GM18517 (cell line): ENCODE results near the gene SLC38A3.
A peak's percentile ranks its signal among the peaks of the same experiment; 100 is the strongest.
"Not testable (repeated sequence)": the region's sequence is repeated elsewhere in the genome, so short reads cannot be mapped to it uniquely, and the experiment has no call there.

Experiments used
- ATAC-seq: cut with Tn5 transposase; IDR thresholded peaks from one replicate; pipeline ENCODE4 v1.9.1; 2021; ENCODE audit warnings: mild to moderate bottlenecking, moderate library complexity; ENCODE audit not compliant: unreplicated experiment

Gene SLC38A3

DNA sequence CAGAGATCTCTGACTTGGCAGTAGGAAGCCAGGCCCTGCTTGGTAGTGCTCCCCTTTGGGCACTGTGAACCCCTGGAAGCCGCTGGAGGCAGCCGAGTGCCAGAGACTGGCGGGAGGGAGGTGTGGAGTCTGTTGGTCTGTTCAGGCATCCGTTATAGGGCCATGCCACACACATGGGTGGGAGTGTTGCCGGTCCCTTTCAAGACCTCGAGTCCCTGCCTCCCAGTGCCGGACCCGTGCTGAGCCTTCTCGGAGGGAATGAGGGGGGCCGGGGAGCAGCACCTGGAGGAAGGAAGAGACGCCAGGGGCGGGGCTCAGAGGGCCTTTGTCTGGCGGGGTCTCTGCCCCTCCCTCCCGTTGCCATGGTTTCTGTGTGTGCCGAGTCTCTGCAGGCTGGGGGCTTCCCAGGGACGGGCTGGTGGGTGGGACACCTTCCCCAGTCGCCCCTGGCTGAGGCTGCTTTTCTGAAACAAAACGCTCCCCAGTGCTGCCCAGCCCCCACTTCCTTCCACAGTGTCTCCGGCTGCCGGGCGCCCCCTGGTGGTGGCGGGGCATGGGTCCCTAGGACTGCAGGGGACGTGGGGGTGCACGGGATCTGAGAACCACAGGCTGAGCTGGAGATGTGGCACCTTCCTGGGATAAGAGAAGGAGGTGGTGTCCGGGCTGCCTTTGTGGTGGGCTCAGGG is 40.9 kb downstream of the SLC38A3 start:
- ATAC-seq = no peak

DNA sequence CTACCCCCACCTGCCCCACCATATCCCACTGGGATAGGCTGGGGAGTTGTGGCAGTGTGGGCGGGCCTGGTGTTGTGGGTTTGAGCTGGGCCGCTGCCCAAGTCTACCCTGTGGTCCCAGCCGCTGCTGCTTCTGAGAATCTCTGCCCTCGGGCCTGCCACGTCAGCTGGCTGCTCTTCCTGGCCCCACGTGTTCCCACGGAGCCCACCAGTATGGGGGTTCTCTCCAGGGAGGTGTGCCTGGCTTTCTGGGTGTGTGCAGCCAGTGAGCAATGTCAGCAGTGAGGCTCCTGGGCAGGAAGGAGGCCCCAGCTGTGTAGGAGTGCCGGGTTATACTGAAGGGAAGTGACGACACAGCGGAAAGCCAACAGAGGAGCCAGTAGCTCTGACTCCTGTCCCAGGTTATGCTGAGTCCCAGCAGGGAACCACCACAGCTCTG is 41.5 kb downstream of the SLC38A3 start:
- no peak for ATAC-seq

DNA sequence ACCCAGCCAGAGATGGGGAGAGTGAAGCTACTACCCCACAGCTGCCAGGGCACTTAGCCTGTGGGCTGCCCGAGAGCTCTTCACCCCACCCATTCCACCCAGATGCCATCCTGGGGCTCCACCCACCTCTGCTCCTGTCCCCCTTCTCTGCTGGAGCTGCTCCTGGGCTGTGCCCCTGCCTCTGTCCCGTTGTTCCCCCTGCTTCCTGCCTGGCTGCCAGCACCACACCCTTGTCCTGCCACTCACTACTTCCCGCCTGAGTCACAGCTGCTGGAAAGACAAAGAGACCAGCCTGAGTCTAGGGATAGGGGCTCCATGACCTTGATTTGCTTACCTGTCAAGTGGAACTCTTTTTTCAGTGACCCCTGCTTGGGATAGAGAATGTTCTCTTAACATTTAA is 43.3 kb downstream of the SLC38A3 start:
- no peak for ATAC-seq

DNA sequence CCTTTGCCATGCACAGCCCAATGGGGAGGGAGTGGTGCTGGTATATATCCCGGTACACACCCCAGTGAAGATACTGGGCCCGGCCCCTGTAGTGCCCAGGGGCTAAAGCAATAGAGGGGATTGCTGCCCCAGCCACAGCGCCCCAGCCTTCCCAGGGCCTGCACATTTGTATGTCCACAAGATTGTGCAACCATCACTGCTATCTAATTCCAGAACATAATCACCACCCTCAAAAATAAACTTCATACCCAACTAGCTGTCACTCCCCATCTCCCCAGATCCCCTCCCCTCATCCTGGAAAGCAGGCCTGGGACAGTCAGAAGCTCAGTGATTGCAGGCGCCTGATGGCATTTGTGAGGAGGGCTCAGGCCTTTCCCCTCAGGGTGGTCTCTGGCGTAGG is 44.4 kb downstream of the SLC38A3 start:
- no peak for ATAC-seq

DNA sequence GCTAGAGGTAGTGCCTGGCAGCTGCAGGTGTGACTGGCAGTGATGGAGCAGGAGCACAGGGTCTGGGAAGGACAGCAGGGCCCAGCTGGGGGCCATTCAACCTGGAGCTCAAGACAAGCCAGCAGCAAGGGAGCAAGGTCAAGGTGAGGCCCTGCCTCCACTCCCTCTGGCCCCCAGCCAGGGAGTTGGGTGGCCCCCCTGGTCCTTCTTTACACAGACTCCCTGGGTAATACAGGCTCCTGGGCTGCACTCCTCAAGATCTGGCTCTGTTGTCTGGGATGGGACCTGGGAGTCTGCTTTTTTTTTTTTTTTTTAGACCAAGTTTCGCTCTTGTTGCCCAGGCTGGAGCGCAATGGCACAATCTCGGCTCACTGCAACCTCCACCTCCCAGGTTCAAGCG is 45.4 kb downstream of the SLC38A3 start:
- ATAC-seq = no peak

DNA sequence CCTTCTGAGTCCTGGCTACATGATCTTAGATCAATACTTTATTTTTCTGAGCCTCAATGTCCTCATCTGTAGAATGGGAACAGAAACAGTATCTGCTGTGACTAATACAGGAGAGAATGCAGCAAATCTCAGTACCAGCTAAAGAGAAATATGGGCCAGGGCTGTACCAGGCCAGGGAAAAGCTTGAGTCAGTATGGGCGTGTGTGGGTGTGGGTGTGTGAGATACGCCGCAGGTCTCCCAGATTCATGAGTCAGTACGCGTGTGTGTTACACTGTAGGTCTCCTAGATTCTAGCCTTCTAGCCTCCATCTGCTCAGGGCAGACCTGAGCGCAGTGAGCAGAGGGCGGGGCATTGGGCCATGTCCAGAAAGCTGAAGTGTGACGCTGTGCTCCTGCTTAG is 46.1 kb downstream of the SLC38A3 start:
- no peak for ATAC-seq

DNA sequence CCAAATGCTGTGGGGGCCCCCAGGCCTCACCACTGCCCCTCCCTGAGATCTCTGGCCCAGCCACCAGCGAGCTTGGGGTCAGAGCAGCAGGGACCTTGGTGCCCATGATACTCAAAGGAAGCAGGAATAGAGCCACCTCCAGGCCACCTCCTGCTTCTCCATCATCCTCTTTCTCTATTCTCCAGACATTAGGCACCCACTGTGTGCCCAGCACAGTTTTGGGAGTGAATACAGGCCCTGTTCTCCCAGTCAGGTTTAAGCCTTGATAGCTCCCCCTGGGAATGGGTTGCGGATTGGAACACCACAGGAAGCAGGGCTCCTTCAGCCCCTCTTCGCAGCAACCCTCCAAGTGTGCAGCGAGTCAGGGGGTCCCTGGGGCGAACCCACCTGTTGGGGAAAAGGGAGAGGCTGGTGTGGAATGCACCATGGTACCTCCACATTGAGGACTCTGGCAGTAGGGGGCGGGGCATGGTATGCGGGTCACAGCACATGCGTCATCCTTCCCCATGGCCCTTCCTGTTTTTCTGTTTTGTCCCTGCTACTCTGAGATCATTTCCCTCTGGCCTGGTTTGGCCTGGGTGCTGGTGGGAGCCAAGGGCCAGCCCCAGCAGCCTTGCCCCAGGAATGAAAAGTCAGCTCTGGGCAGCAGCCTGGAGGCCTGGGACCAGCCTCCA is 49.6 kb downstream of the SLC38A3 start:
- ATAC-seq = no peak

DNA sequence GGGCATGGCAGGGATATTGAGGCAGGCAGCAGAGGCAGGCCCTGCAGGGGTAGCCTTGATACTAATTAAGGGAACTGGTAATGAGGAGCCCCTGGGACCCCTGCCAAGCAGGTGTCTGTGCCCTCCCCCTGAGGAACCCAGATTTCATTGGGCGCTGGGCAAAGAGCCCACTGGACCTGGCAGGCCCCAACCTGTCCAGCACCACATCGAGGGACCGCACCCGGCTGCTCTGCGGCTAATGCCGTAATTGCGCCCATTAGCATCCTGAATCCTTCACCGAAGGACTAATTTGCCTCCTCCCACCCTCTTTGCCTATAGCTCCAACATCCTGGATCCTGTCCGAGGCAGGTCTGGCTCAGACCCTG is 50.2 kb downstream of the SLC38A3 start:
- no peak for ATAC-seq

DNA sequence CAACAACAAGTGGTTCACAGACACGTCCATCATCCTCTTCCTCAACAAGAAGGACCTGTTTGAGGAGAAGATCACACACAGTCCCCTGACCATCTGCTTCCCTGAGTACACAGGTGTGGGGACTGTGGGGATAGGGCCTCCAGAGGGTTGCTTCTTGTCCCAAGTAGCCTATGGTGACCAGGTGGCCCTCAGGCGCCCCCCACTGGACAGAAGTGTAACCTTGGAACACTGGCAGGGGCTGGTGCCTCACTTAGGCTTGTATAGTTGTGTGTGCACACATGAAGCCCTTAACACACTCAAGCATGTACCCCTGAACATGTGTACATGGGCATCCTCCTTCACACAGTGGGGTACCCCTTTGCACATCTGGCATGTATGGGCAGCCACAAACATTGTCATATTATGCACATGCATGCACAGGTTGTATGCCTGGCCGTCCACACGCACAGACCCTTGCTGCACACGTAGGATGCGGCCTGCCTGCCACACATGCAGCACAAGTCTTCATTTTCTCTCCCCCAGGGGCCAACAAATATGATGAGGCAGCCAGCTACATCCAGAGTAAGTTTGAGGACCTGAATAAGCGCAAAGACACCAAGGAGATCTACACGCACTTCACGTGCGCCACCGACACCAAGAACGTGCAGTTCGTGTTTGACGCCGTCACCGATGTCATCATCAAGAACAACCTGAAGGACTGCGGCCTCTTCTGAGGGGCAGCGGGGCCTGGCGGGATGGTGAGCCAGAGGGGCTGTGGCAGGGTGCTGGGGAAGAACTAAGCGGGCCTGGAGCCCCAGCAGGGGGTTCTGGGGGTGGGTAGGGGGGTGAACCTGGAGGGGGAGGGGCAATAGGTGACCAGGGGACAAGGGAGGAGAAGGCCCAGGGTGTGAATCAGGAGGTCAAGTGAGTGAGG is 52.2 kb downstream of the SLC38A3 start:
- no peak for ATAC-seq

DNA sequence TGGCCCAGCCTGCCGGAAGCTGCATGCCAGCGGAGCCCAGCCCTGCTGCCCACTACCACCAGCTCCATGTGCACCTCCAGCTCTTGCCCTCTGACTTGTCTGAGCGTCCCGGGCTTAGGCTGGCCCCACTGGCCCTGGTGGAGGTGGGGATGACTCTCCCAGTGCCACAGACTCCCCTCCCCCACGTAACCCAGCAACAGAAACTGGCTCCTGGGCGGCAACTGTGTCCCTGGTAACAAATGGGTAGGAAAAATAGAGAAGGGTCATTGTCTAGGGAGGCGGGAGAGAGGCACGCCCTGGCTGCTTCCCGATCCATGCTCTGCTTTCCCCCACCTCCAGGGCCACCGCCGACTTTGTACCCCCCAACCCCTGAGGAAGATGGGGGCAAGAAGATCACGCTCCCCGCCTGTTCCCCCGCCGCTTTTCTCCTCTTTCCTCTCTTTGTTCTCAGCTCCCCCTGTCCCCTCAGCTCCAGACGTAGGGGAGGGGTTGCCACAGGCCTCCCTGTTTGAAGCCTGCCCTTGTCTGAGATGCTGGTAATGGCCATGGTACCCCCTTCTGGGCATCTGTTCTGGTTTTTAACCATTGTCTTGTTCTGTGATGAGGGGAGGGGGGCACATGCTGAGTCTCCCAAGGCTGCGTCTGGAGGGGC is 53.1 kb downstream of the SLC38A3 start:
- no peak for ATAC-seq

DNA sequence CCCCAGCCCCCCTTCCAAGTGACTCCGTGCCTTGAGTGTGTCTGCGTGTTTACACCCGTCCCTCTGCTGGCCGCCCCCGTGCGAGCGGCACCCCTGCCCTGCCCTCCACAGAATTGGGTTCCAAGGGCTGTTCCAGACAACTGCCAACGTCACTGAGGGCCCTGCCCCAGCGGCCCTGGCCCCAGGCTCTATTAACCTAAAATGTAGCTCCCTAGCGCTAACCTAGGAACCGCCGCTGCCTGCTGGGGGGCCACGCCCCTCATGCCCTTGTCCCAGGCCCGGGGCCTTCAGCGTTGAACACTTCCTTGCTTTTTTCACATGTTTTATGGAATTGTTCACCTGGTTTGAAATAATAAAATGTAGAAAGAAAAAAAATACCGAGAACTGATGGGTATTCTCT is 53.9 kb downstream of the SLC38A3 start:
- ATAC-seq = no peak

DNA sequence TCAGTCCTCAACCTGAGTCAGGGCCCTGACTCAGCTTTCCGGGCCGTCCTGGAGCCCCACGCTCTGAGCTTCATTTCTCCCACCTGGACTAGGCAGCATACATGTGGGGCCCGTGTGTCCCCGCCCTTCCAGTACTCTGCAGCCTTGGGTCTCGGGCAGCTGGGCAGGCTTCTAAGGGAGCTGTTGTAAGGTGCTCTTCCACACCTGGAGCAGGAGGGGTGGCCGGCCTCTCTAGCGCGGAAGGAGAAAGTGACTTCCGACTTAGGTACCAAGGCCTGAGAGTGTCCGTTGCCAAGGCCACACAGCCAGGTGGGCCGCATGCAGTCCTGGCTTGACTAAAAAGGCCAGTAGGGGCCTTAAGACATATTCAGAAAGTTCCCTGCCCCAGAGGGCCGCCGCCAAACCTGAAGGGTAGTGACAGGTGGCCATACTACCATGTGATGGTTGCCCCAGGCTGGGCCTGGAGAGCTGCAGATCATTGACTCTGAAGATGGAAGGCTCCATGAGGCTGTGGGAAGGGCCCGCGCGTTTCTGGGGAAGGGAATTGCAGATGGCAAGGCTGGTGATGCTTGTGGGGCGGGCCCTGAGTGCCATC is 54.5 kb downstream of the SLC38A3 start:
- peak; percentile 32 for ATAC-seq

DNA sequence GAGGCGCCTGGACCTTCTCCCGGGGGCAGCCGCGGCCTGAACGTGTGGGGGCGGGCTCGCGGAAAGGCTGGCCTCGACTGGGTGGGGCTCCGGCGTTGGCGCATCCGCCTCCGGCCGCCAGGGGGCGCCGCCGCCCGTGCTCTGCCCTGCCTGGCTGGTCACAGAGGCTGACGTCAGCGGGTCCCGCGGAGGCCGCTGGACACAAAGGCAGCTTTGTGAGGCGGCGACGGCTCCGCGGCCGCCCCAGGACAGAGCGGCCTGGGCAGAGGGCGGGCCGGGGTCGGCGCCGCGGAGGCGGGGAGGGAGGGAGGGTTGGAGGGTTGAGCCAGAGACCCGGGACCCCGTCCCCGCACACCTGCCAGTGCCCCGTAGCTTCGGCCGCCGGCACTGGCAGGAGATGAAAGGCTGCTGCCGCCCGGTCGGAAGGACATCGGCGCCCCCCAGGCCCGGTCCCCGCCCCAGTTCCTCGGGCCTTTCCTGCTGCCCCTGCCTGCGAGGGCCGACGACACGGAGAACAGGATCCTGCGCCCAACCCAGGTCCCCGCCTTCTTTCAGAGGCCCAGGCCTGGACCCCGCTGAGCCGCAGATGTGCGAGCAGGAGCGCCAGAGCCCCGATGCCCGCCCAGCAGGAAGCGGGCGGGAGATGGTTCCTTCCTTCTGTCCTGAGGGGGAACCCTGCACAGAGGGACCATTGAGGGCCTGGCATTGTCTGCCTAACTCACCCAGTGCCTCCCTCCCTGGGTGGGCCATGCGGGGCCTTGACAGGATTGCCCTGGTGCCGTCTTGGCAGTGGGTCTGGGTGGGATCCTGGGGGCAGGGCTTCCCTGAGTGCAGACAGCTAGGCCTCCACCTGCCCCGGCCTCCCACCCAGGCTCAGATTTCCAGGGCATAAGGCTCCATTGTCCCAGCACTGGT is 55.2 kb downstream of the SLC38A3 start:
- ATAC-seq = peak; percentile 60

DNA sequence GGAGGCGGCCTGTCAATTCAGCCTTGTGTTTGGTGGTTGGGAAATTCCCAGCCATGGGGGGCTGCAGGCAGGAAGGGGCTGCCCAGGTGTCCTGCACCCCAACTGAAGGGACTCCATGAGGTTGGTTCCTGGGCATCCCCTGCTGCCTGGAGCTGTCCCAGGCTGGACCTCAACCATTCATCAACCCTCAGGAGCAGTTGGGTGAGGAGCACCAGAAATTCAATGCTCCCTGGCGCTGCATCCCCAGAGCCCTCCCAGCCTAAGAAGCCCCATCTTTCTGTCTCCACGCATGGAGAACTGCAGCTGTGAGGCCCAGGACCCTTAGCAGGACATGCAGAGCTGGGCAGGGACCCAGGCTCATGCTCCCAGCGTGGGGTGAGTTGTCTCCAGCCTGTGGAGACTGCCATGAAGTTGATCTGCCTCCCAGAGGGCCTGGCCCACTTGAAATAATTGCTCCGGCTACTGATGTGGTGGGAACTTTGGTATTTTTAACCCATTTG is 55.9 kb downstream of the SLC38A3 start:
- ATAC-seq = no peak

DNA sequence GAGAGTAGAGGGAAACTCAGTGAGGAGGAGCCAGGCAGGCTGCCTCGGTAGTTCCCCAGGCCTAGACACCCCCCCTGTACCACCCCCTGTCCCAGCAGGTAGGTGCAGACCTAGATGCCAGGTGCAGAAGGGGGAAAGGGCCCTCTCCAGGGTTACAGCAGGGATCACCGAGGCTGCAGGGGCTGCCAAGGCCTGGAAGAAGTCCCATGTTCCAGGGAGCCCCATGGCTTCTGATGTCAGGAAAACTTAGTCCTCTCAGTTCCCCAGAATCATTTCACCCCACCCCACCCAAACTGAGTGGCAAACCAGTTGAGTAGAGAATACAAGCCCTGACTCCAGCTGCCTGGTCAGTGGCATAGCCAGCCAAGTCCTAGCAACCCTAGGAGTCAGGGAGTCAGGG is 56.4 kb downstream of the SLC38A3 start:
- ATAC-seq = no peak

DNA sequence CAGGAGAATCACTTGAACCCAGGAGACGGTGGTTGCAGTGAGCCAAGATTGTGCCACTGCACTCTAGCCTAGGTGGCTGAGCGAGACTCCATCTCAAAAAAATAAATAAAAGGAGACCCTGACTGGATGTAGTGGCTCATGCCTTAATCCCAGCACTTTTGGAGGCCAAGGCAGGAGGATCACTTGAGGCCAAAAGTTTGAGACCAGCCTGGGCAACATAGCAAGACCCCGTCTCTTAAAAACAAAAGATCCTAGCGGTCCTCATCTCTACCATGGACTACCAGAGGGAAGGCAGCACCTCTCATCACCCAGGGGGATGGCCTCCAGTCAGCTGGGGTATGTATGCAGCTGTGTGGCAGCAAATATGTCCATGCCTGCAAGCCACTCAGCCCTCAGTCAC is 57.1 kb downstream of the SLC38A3 start:
- not testable (repeated sequence) for ATAC-seq

DNA sequence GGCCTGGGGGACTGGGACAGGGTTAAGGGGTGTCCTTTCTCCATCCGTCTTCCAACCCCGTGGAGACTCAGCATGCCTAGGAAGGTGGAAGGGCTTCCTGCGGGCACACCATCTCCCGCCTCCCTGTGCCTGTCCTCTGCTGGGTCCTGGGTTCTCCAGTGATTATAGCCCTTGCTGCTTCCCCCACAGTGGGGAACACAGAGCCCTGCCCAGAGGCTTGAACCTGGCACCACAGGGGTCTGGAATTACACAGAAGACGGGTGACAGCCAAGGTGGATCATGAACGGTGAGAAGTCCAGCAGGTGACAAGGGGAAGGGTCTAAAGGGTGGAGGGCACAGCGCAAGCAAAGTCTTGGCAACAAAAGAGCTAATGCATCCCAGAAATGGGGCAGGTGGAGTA is 57.7 kb downstream of the SLC38A3 start:
- no peak for ATAC-seq

DNA sequence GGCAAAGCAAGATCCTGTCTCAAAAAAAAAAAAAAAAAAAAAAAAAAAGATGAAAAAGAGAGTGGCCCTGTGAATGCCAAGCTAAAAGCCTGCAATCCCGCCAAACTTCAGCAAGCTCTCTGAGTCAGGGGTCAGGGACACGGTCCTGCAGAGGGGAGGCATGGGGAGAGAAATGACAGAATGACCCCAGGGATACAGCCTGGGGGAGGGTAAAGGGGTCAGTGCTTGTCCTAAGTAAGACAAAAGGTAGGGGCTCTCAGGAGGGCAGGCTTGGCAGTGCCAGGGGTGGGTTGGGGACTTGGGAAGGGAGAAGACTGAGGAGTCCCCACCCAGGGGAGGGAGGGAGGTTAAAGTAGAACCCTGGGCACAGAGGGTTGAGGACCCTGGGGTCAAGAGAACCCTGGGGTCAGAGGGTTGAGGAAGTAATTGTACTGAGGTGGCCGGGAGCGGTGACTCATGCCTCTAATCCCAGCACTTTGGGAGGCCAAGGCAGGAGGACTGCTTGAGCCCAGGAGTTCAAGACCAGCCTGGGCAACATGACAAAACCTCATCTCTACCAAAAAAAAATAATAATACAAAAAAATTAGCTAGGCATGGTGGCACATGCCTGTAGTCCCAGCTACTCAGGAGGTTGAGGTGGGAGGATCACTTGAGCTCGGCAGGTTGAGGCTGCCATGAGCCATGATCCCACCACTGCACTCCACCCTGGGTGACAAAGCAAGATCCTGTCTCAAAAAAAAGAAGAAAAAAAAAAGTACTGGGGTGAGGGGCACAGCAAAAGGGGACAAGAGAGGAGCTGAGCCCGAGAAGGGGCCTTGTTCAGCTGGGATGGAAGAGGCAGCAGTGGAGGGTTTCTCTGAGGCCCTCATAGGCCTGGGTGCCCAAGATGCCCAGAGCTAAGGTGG is 58.7 kb downstream of the SLC38A3 start:
- ATAC-seq = no peak
